NB4 (cell line): Measurements from ENCODE around the gene OSBP2.

Source experiments
- DNase-seq: peaks from one replicate; pipeline ENCODE4 v3.0.0; 2010; ENCODE audit warnings: low read depth
- H3K4me3 ChIP-seq: one replicate; pipeline ENCODE4 v1.5.1; 2011; ENCODE audit warnings: mild to moderate bottlenecking, low read depth, low read length, moderate library complexity
- CTCF ChIP-seq: IDR thresholded peaks from one replicate; pipeline ENCODE4 v1.5.1; 2012; ENCODE audit warnings: low read depth, low read length
- MAX ChIP-seq: IDR thresholded peaks from 2 replicates; pipeline ENCODE4 v1.6.1; 2011; ENCODE audit warnings: low read depth, low read length
- MYC ChIP-seq: IDR thresholded peaks from 2 replicates; pipeline ENCODE4 v1.6.1; 2011; ENCODE audit warnings: low read depth, low read length
- POLR2A ChIP-seq: IDR thresholded peaks from 2 replicates; pipeline ENCODE4 v1.6.1; 2011; ENCODE audit warnings: mild to moderate bottlenecking; ENCODE audit not compliant: insufficient read length; ENCODE audit errors: extremely low read depth

The OSBP2 gene

GRCh38 chr22:30650508-30651116 lies 44.1 kb upstream of the OSBP2 start:
- TF ChIP-seq POLR2A, result no peak
- no peak for TF ChIP-seq MYC
- TF ChIP-seq MAX, result no peak
- TF ChIP-seq CTCF, result no peak
- H3K4me3 ChIP-seq, result no peak overlapping the region
- DNase-seq, result no peak

GRCh38 chr22:30652852-30653251 lies 41.8 kb upstream of the OSBP2 start:
- no peak for DNase-seq

GRCh38 chr22:30654361-30654760 lies 40.3 kb upstream of the OSBP2 start:
- TF ChIP-seq CTCF (no peak), MAX (no peak)
- H3K4me3 ChIP-seq, result no peak overlapping the region

More at GRCh38 chr22:30652852-30653251, 41.8 kb upstream of the OSBP2 start:
- TF ChIP-seq MAX (no peak), POLR2A (no peak), CTCF (no peak), MYC (no peak)
- no peak overlapping the region for H3K4me3 ChIP-seq

GRCh38 chr22:30655532-30655931 lies 39.1 kb upstream of the OSBP2 start:
- no peak for DNase-seq
- TF ChIP-seq MYC (no peak), POLR2A (no peak), MAX (no peak), CTCF (no peak)

More at GRCh38 chr22:30654361-30654760, 40.3 kb upstream of the OSBP2 start:
- DNase-seq, result no peak

GRCh38 chr22:30662040-30662439 lies 32.6 kb upstream of the OSBP2 start:
- TF ChIP-seq MAX, result no peak
- no peak for TF ChIP-seq MYC
- TF ChIP-seq CTCF, result no peak
- TF ChIP-seq POLR2A, result no peak
- H3K4me3 ChIP-seq, result no peak overlapping the region
- DNase-seq, result no peak

More at GRCh38 chr22:30655532-30655931, 39.1 kb upstream of the OSBP2 start:
- H3K4me3 ChIP-seq, result no peak overlapping the region

- TF ChIP-seq MYC, result no peak
- no peak for TF ChIP-seq CTCF
- TF ChIP-seq MAX, result no peak
- no peak for TF ChIP-seq POLR2A
- H3K4me3 ChIP-seq, result no peak overlapping the region
- no peak for DNase-seq
Observed at GRCh38 chr22:30664798-30665197, 29.9 kb upstream of the OSBP2 start.
